Measurements from ENCODE around the gene GAPT. TPM values are rescaled to one million over a fixed set of nuclear protein-coding genes. Genes with fewer than 3 reads are reported as not detected.

The GAPT gene
- total RNA-seq, 3 donors from 2014 or later, result 0.17 to 0.98 (median 0.43) TPM

DNA sequence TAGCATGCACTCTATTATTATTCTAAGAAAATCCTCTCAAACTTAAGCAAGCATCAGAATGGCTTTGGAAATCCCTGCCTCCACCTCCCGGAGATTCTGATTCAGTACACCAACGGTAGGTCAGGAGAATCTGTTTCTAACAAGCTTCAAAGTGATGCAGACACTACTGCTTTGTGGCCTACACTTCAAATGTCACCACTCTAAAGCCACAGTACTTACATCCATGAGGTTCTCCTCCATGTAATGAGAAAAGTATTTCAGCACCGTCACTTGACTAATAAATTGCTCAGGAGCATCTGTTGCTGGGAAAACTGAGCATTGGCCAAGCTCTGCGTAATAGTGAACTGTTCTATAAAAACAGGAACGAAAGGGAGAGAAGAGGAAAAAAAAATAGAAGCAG, 36.2 kb upstream of the GAPT start:
- Histone ChIP-seq H3K4me1 (ENCODE audit: low read depth) (peaks cover 3% of the 10 kb centered on the region), H3K4me3 (no peak overlapping the region), H3K36me3 (ENCODE audit: low read depth) (no peaks in the 10 kb centered on the region), H3K9me3 (no peaks in the 10 kb centered on the region)
- TF ChIP-seq, protein P1, sequence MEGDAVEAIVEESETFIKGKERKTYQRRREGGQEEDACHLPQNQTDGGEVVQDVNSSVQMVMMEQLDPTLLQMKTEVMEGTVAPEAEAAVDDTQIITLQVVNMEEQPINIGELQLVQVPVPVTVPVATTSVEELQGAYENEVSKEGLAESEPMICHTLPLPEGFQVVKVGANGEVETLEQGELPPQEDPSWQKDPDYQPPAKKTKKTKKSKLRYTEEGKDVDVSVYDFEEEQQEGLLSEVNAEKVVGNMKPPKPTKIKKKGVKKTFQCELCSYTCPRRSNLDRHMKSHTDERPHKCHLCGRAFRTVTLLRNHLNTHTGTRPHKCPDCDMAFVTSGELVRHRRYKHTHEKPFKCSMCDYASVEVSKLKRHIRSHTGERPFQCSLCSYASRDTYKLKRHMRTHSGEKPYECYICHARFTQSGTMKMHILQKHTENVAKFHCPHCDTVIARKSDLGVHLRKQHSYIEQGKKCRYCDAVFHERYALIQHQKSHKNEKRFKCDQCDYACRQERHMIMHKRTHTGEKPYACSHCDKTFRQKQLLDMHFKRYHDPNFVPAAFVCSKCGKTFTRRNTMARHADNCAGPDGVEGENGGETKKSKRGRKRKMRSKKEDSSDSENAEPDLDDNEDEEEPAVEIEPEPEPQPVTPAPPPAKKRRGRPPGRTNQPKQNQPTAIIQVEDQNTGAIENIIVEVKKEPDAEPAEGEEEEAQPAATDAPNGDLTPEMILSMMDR (IDR thresholded peaks at IDR 0.05), result no peak
- ATAC-seq, result no peak
- DNase-seq, result no peak
- intact Hi-C loops (cut with DNase I, micrococcal nuclease), result loop anchor here (5.0 to 10.0 kb wide), 2 partner anchors 663 to 670 kb away; no protein-coding TSS in a partner anchor

DNA sequence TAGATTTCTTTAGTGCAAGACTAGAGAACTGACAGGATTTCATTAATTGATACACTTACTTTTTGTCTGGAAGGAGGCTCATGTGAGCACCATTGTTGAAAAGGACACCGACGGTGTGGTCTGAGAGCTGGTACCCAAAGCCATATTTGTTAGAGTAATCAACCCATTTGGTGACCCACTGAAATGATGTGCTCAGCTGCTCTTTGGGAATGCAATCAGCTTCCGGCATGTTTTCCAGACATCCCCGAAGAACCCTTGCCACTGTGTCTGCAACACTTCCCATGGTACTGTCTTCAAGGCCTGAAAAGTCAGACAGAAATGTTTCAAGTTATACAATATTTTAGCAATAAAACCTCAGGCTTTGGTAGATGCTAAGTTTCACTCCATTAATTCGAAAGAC, 35.8 kb upstream of the GAPT start:
- DNase-seq, result no peak
- Histone ChIP-seq H3K36me3 (ENCODE audit: low read depth) (no peaks in the 10 kb centered on the region), H3K4me3 (no peak overlapping the region), H3K4me1 (ENCODE audit: low read depth) (peaks cover 3% of the 10 kb centered on the region), H3K9me3 (no peaks in the 10 kb centered on the region)
- intact Hi-C loops (cut with DNase I, micrococcal nuclease), result loop anchor here (5.0 to 10.0 kb wide), 2 partner anchors 663 to 671 kb away; no protein-coding TSS in a partner anchor
- TF ChIP-seq, protein P1 (IDR thresholded peaks at IDR 0.05), result no peak
- ATAC-seq, result no peak

GRCh38 chr5:58456026-58456425, 35.2 kb upstream of the GAPT start:
- no peaks in the 10 kb centered on the region for H3K9me3 ChIP-seq
- TF ChIP-seq, protein P1 (IDR thresholded peaks at IDR 0.05), result no peak
- H3K36me3 ChIP-seq (ENCODE audit: low read depth), result no peaks in the 10 kb centered on the region
- ATAC-seq, result no peak
- H3K4me1 ChIP-seq (ENCODE audit: low read depth), result peaks cover 3% of the 10 kb centered on the region
- no peak overlapping the region for H3K4me3 ChIP-seq
- intact Hi-C loops (cut with DNase I, micrococcal nuclease), result loop anchor here (5.0 to 10.0 kb wide), 2 partner anchors 664 to 671 kb away; no protein-coding TSS in a partner anchor
- no peak for DNase-seq

- no peak for DNase-seq
- ATAC-seq, result no peak
- intact Hi-C loops (cut with DNase I, micrococcal nuclease), result loop anchor here (5.0 to 10.0 kb wide), 2 partner anchors 664 to 672 kb away; no protein-coding TSS in a partner anchor
- Histone ChIP-seq H3K36me3 (ENCODE audit: low read depth) (no peaks in the 10 kb centered on the region), H3K9me3 (no peaks in the 10 kb centered on the region), H3K4me1 (ENCODE audit: low read depth) (peaks cover 3% of the 10 kb centered on the region), H3K4me3 (no peak overlapping the region)
- TF ChIP-seq, protein P1 (IDR thresholded peaks at IDR 0.05), result no peak
Observed at GRCh38 chr5:58456486-58456885, 34.7 kb upstream of the GAPT start.

- no peak for DNase-seq
- H3K4me1 ChIP-seq (ENCODE audit: low read depth), result peaks cover 5% of the 10 kb centered on the region
- intact Hi-C loops (cut with DNase I, micrococcal nuclease), result loop anchor here (5.0 to 10.0 kb wide), 2 partner anchors 665 to 672 kb away; no protein-coding TSS in a partner anchor
- no peaks in the 10 kb centered on the region for H3K36me3 ChIP-seq (ENCODE audit: low read depth)
- TF ChIP-seq, protein P1 (IDR thresholded peaks at IDR 0.05), result no peak
- H3K9me3 ChIP-seq, result no peaks in the 10 kb centered on the region
- ATAC-seq, result no peak
- H3K4me3 ChIP-seq, result no peak overlapping the region
Observed at GRCh38 chr5:58457050-58457449, 34.2 kb upstream of the GAPT start.
